Glutamatergic neuron (in vitro differentiated cells): ENCODE measurements around the gene PYGO2. TPM values are rescaled to one million over a fixed set of nuclear protein-coding genes. Genes with fewer than 3 reads are reported as not detected.
A peak's percentile ranks its signal among the peaks of the same experiment; 100 is the strongest.

ENCODE experiments used
- DNase-seq: peaks from one replicate; pipeline ENCODE4 v3.0.0; 2022
- H3K27ac Mint-ChIP-seq: one replicate; pipeline ENCODE4 v1.8.0; 2020; ENCODE audit warnings: mild to moderate bottlenecking, mixed read lengths, inconsistent platforms; ENCODE audit not compliant: unreplicated experiment
- H3K27me3 Mint-ChIP-seq: one replicate; pipeline ENCODE4 v1.8.0; 2020; ENCODE audit warnings: mild to moderate bottlenecking, moderate library complexity, mixed read lengths, inconsistent platforms; ENCODE audit not compliant: unreplicated experiment
- H3K36me3 Mint-ChIP-seq: one replicate; pipeline ENCODE4 v1.8.0; 2020; ENCODE audit warnings: mild to moderate bottlenecking, mixed read lengths, inconsistent platforms; ENCODE audit not compliant: unreplicated experiment
- H3K4me1 Mint-ChIP-seq: one replicate; pipeline ENCODE4 v1.8.0; 2020; ENCODE audit warnings: mild to moderate bottlenecking, low read depth, mixed read lengths, inconsistent platforms; ENCODE audit not compliant: unreplicated experiment
- H3K4me3 Mint-ChIP-seq: one replicate; pipeline ENCODE4 v1.8.0; 2020; ENCODE audit warnings: mild to moderate bottlenecking, mixed read lengths, inconsistent platforms; ENCODE audit not compliant: unreplicated experiment
- H3K9me3 Mint-ChIP-seq: one replicate; pipeline ENCODE4 v1.8.0; 2020; ENCODE audit warnings: mild to moderate bottlenecking, moderate library complexity, mixed read lengths, inconsistent platforms; ENCODE audit not compliant: unreplicated experiment
- CTCF ChIP-seq: fragments of 200-600 bp; sonication (generic); IDR thresholded peaks from one replicate; pipeline ENCODE4 v1.5.0; 2021; ENCODE audit not compliant: partially characterized antibody, unreplicated experiment
- total RNA-seq: library from RNA; stranded (reverse); fragmentation: NEBNext Ultra II Directional; extraction: Animal tissue kit (Norgen Biotek cat#: 25700); gene quantifications from one replicate; pipeline ENCODE4 v1.2.1, GENCODE V29; 2021; ENCODE audit not compliant: unreplicated experiment

PYGO2 gene
- total RNA-seq, 1 donor from 2014 or later = 32.7 TPM

DNA sequence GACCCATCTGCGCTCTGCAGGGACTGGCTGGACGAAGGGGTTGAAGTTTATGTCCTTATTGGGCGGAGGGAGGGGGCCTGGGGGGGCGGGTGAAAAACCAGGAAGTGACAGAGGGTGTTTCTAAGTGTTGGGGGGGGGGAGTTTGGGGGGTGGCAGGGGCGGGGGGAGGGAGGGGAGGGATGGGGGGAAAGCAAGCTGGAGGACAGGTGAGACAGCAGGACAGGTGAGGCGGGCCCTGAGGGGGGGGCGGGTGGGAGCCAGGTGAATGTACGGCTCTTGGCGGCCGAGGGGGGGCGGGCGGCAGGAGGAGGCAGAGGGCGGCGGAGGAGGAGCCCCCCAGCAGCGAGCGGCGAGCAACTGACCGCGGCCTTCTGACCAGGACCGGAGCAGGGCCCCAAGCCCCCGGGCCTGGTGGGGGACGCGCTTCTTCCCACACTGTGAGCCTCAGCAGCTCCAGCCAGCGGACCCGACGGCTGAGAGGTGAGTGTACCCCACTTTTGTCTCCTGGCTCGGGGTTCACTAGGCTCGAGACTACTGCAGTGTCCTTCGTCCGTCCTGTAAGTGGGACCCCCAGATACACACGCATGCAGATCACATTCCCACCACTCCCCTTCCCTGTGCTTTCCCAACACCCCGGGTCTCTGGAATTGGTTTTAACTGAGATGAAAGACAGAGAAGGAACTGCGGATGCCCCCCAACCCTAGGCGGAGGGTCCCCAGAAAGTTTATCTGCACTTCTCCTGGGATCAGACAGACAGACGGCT is 41.1 kb upstream of the PYGO2 start, which contains the start of gene ZBTB7B:
Gene ZBTB7B, plus strand, starts transcription at position 339 of the 763 bp plus-strand sequence. CDS start 11,859 bp downstream, outside the sequence.
- DNase-seq = no peak
- Mint-ChIP-seq H3K9me3 (peaks cover 5% of the 10 kb centered on the region), H3K4me1 (peaks cover 10% of the 10 kb centered on the region), H3K27me3 (peaks cover 12% of the 10 kb centered on the region), H3K36me3 (no peaks in the 10 kb centered on the region), H3K4me3 (peak within 1 kb of the TSS; percentile 93), H3K27ac (peak within 1 kb of the TSS; percentile 34)
- no peak for TF ChIP-seq CTCF

- no peak overlapping the region for H3K27ac Mint-ChIP-seq
- no peak for TF ChIP-seq CTCF
- H3K27me3 Mint-ChIP-seq = peaks cover 12% of the 10 kb centered on the region
- H3K9me3 Mint-ChIP-seq = peaks cover 5% of the 10 kb centered on the region
- H3K4me1 Mint-ChIP-seq = peaks cover 10% of the 10 kb centered on the region
- no peaks in the 10 kb centered on the region for H3K36me3 Mint-ChIP-seq
- peak; percentile 100 for DNase-seq
- peak overlapping the region; percentile 82 for H3K4me3 Mint-ChIP-seq
These were observed 40.3 kb upstream of the PYGO2 start for GRCh38 chr1:155001675-155002463.

- Mint-ChIP-seq H3K27me3 (peaks cover 12% of the 10 kb centered on the region), H3K4me3 (peak overlapping the region; percentile 75), H3K4me1 (peaks cover 9% of the 10 kb centered on the region), H3K36me3 (no peaks in the 10 kb centered on the region), H3K27ac (no peak overlapping the region), H3K9me3 (peaks cover 5% of the 10 kb centered on the region)
- DNase-seq = no peak
- TF ChIP-seq CTCF = no peak
These were observed 39.8 kb upstream of the PYGO2 start for GRCh38 chr1:155001425-155001674.

GRCh38 chr1:155000726-155001424 is 39.3 kb upstream of the PYGO2 start:
- Mint-ChIP-seq H3K4me1 (peaks cover 7% of the 10 kb centered on the region), H3K36me3 (no peaks in the 10 kb centered on the region), H3K27me3 (peaks cover 9% of the 10 kb centered on the region), H3K9me3 (peaks cover 5% of the 10 kb centered on the region), H3K4me3 (peak overlapping the region; percentile 75), H3K27ac (no peak overlapping the region)
- no peak for TF ChIP-seq CTCF
- DNase-seq = peak; percentile 84
